ENCODE results near the gene VWF.
"Not testable (repeated sequence)": the region's sequence is repeated elsewhere in the genome, so short reads cannot be mapped to it uniquely, and the experiment has no call there.

Gene VWF

GRCh38 chr12:6104027-6104426 lies 20.4 kb downstream of the VWF start:
- DNase-seq (ENCODE audit: low spot score), result no peak

GRCh38 chr12:6102021-6102420 lies 22.4 kb downstream of the VWF start:
- DNase-seq (ENCODE audit: low spot score), result not testable (repeated sequence)

- no peak for DNase-seq (ENCODE audit: low spot score)
Observed at GRCh38 chr12:6099316-6099715, 25.2 kb downstream of the VWF start.

- no peak for DNase-seq (ENCODE audit: low spot score)
Observed at GRCh38 chr12:6097411-6097810, 27.1 kb downstream of the VWF start.

- DNase-seq (ENCODE audit: low spot score), result no peak
Observed at GRCh38 chr12:6096527-6096926, 27.9 kb downstream of the VWF start.

- DNase-seq (ENCODE audit: low spot score), result no peak
Observed at GRCh38 chr12:6095269-6095668, 29.2 kb downstream of the VWF start.

- DNase-seq (ENCODE audit: low spot score), result no peak
Observed at GRCh38 chr12:6093764-6094163, 30.7 kb downstream of the VWF start.

- no peak for DNase-seq (ENCODE audit: low spot score)
Observed at GRCh38 chr12:6092784-6093722, 31.4 kb downstream of the VWF start.

GRCh38 chr12:6091786-6092566 lies 32.5 kb downstream of the VWF start:
- no peak for DNase-seq (ENCODE audit: low spot score)

GRCh38 chr12:6090803-6091202 lies 33.7 kb downstream of the VWF start:
- no peak for DNase-seq (ENCODE audit: low spot score)

GRCh38 chr12:6088921-6089747 lies 35.3 kb downstream of the VWF start:
- no peak for DNase-seq (ENCODE audit: low spot score)

- DNase-seq (ENCODE audit: low spot score), result no peak
Observed at GRCh38 chr12:6086316-6086715, 38.2 kb downstream of the VWF start.

- no peak for DNase-seq (ENCODE audit: low spot score)
Observed at GRCh38 chr12:6085841-6086240, 38.6 kb downstream of the VWF start.

GRCh38 chr12:6084969-6085450 lies 39.5 kb downstream of the VWF start:
- no peak for DNase-seq (ENCODE audit: low spot score)

GRCh38 chr12:6084261-6084968 lies 40.1 kb downstream of the VWF start:
- peak; percentile 59 for DNase-seq (ENCODE audit: low spot score)

- DNase-seq (ENCODE audit: low spot score), result no peak
Observed at GRCh38 chr12:6083601-6084000, 40.9 kb downstream of the VWF start.

- no peak for DNase-seq (ENCODE audit: low spot score)
Observed at GRCh38 chr12:6082613-6083012, 41.9 kb downstream of the VWF start.

GRCh38 chr12:6080149-6081045 lies 44.1 kb downstream of the VWF start:
- no peak for DNase-seq (ENCODE audit: low spot score)

- DNase-seq (ENCODE audit: low spot score), result no peak
Observed at GRCh38 chr12:6078398-6079096, 45.9 kb downstream of the VWF start.

- no peak for DNase-seq (ENCODE audit: low spot score)
Observed at GRCh38 chr12:6077692-6078083, 46.8 kb downstream of the VWF start.
